Measurements from ENCODE around the gene CAVIN2.

Gene CAVIN2

GRCh38 chr2:191889931-191890330 is 43.0 kb upstream of the CAVIN2 start:
- no peak for DNase-seq (ENCODE audit: low read depth)
- H3K4me3 ChIP-seq (ENCODE audit: low read length), result no peak overlapping the region
- no peak for TF ChIP-seq CTCF (conservative IDR thresholded peaks at IDR 0.05; ENCODE audit: low read depth, low read length)

GRCh38 chr2:191888400-191889166 is 41.7 kb upstream of the CAVIN2 start:
- TF ChIP-seq CTCF (conservative IDR thresholded peaks at IDR 0.05; ENCODE audit: low read depth, low read length), result no peak
- DNase-seq (ENCODE audit: low read depth), result no peak

GRCh38 chr2:191885650-191886049 is 38.8 kb upstream of the CAVIN2 start:
- no peak overlapping the region for H3K4me3 ChIP-seq (ENCODE audit: low read length)
- no peak for DNase-seq (ENCODE audit: low read depth)
- no peak for TF ChIP-seq CTCF (conservative IDR thresholded peaks at IDR 0.05; ENCODE audit: low read depth, low read length)

More at GRCh38 chr2:191888400-191889166, 41.7 kb upstream of the CAVIN2 start:
- H3K4me3 ChIP-seq (ENCODE audit: low read length), result no peak overlapping the region

GRCh38 chr2:191885098-191885497 is 38.2 kb upstream of the CAVIN2 start:
- no peak for DNase-seq (ENCODE audit: low read depth)
- no peak for TF ChIP-seq CTCF (conservative IDR thresholded peaks at IDR 0.05; ENCODE audit: low read depth, low read length)
- H3K4me3 ChIP-seq (ENCODE audit: low read length), result no peak overlapping the region

GRCh38 chr2:191881982-191882816 is 35.3 kb upstream of the CAVIN2 start:
- TF ChIP-seq CTCF (conservative IDR thresholded peaks at IDR 0.05; ENCODE audit: low read depth, low read length), result no peak
- H3K4me3 ChIP-seq (ENCODE audit: low read length), result no peak overlapping the region
- DNase-seq (ENCODE audit: low read depth), result no peak

- TF ChIP-seq CTCF (conservative IDR thresholded peaks at IDR 0.05; ENCODE audit: low read depth, low read length), result no peak
- DNase-seq (ENCODE audit: low read depth), result peak; percentile 95
- no peak overlapping the region for H3K4me3 ChIP-seq (ENCODE audit: low read length)
Measured at GRCh38 chr2:191878548-191879279, 31.8 kb upstream of the CAVIN2 start.

Measured in retinal pigment epithelial cell (primary cell).